ENCODE measurements around the gene POR. TPM values are rescaled to one million over a fixed set of nuclear protein-coding genes. Genes with fewer than 3 reads are reported as not detected.
A peak's percentile ranks its signal among the peaks of the same experiment; 100 is the strongest.
"Not testable (repeated sequence)": the region's sequence is repeated elsewhere in the genome, so short reads cannot be mapped to it uniquely, and the experiment has no call there.

Gene POR
- total RNA-seq, 4 donors from 2014 or later = 66.6 to 244 (median 107) TPM

- Histone ChIP-seq H3K4me3 (no peak overlapping the region), H3K36me3 (peaks cover 0 to 44% (median 0%) of the 10 kb centered on the region in 3 donors), H3K4me1 (peaks cover 0 to 59% (median 10%) of the 10 kb centered on the region in 4 donors), H3K27ac (peak overlapping the region in 3 of 4 donors; percentile 50 to 84 (median 80)), H3K27me3 (no peaks in the 10 kb centered on the region), H3K9me3 (no peaks in the 10 kb centered on the region)
- WGBS, 2 donors = 28 to 40% methylated on average over 11 of the region's 11 CpGs
- DNase-seq (ENCODE audit: low spot score in 2 of 2) = peak; percentile 43 to 45
- TF ChIP-seq, protein P1, sequence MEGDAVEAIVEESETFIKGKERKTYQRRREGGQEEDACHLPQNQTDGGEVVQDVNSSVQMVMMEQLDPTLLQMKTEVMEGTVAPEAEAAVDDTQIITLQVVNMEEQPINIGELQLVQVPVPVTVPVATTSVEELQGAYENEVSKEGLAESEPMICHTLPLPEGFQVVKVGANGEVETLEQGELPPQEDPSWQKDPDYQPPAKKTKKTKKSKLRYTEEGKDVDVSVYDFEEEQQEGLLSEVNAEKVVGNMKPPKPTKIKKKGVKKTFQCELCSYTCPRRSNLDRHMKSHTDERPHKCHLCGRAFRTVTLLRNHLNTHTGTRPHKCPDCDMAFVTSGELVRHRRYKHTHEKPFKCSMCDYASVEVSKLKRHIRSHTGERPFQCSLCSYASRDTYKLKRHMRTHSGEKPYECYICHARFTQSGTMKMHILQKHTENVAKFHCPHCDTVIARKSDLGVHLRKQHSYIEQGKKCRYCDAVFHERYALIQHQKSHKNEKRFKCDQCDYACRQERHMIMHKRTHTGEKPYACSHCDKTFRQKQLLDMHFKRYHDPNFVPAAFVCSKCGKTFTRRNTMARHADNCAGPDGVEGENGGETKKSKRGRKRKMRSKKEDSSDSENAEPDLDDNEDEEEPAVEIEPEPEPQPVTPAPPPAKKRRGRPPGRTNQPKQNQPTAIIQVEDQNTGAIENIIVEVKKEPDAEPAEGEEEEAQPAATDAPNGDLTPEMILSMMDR (IDR thresholded peaks at IDR 0.05) = no peak
- peak in 1 of 2 donors; percentile 64 for TF ChIP-seq EP300 (IDR thresholded peaks at IDR 0.05)
Observed at GRCh38 chr7:75889826-75890225, 25.1 kb upstream of the POR start.

GRCh38 chr7:75891237-75891636 lies 23.7 kb upstream of the POR start:
- H3K4me1 ChIP-seq = peaks cover 0 to 59% (median 10%) of the 10 kb centered on the region in 4 donors

GRCh38 chr7:75891815-75892411 lies 23.0 kb upstream of the POR start:
- peaks cover 0 to 23% (median 0%) of the 10 kb centered on the region in 3 donors for H3K36me3 ChIP-seq
- DNase-seq (ENCODE audit: low spot score in 2 of 2) = no peak
- H3K27ac ChIP-seq = peak overlapping the region in 3 of 4 donors; percentile 0 to 70 (median 70)
- TF ChIP-seq EP300 (IDR thresholded peaks at IDR 0.05) (no peak), POLR2A (IDR thresholded peaks at IDR 0.05) (no peak)
- TF ChIP-seq, protein P1 (IDR thresholded peaks at IDR 0.05) = no peak
- WGBS, 2 donors = 86 to 91% methylated on average over 7 of the region's 7 CpGs
- no peaks in the 10 kb centered on the region for H3K27me3 ChIP-seq
- no peaks in the 10 kb centered on the region for H3K9me3 ChIP-seq
- H3K4me3 ChIP-seq = no peak overlapping the region
- peaks cover 0 to 59% (median 10%) of the 10 kb centered on the region in 4 donors for H3K4me1 ChIP-seq

More at GRCh38 chr7:75891237-75891636, 23.7 kb upstream of the POR start:
- Histone ChIP-seq H3K36me3 (peaks cover 0 to 30% (median 0%) of the 10 kb centered on the region in 3 donors), H3K27ac (peak overlapping the region in 1 of 4 donors; percentile 84)
- 54 to 68% methylated on average over 7 of the region's 7 CpGs for WGBS, 2 donors
- H3K27me3 ChIP-seq; H3K4me3 ChIP-seq; H3K9me3 ChIP-seq; DNase-seq (ENCODE audit: low spot score in 2 of 2): not testable (repeated sequence)

GRCh38 chr7:75892634-75893272 lies 22.2 kb upstream of the POR start:
- Histone ChIP-seq H3K4me1 (peaks cover 0 to 55% (median 10%) of the 10 kb centered on the region in 4 donors), H3K27me3 (no peaks in the 10 kb centered on the region), H3K4me3 (no peak overlapping the region), H3K36me3 (peaks cover 0 to 14% (median 0%) of the 10 kb centered on the region in 3 donors), H3K27ac (peak overlapping the region in 3 of 4 donors; percentile 45 to 70 (median 70)), H3K9me3 (no peaks in the 10 kb centered on the region)
- 39 to 46% methylated on average over 15 of the region's 15 CpGs for WGBS, 2 donors
- TF ChIP-seq, protein P1 (IDR thresholded peaks at IDR 0.05) = no peak
- peak in 1 of 2 donors; percentile 74 for TF ChIP-seq EP300 (IDR thresholded peaks at IDR 0.05)
- DNase-seq (ENCODE audit: low spot score in 2 of 2) = peak; percentile 52 to 60

DNA sequence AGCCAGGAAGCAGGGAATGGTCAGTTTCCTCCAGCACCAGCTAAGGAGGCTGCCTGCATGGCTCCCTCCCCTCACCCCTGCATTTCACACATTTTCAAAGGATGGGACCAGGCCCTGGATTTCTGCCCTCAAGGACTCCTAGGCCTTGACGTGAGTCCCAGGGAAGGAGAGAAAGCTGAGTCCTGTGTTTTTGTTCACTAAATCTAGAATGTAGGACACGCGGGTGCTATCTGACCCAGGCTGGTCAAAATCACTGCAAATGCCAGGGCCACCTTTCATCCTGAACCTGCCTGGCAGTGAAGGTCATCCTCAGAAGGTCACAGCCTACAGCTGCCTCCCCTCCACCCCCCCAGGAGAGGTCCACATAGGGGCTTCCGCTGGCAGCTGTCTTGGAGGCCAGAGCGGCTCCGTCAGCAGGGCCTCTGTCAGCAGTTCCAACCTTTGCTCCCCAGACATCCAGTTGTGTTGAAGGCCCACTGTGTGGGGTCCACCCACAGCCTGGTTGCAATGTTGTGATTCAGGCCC lies 18.1 kb upstream of the POR start:
- TF ChIP-seq POLR2A (IDR thresholded peaks at IDR 0.05) (no peak), EP300 (IDR thresholded peaks at IDR 0.05) (no peak)
- TF ChIP-seq, protein P1 (IDR thresholded peaks at IDR 0.05) = no peak
- Histone ChIP-seq H3K4me3 (no peak overlapping the region), H3K36me3 (no peaks in the 10 kb centered on the region), H3K27me3 (no peaks in the 10 kb centered on the region), H3K9me3 (no peaks in the 10 kb centered on the region), H3K27ac (no peak overlapping the region), H3K4me1 (peaks cover 0 to 16% (median 5%) of the 10 kb centered on the region in 4 donors)
- 86 to 88% methylated on average over 6 of the region's 6 CpGs for WGBS, 2 donors
- no peak for DNase-seq (ENCODE audit: low spot score in 2 of 2)
